ENCODE measurements around the gene RIPOR1. TPM values are rescaled to one million over a fixed set of nuclear protein-coding genes. Genes with fewer than 3 reads are reported as not detected.

The RIPOR1 gene
- total and polyA plus RNA-seq, 2 experiments from 2014 or later, result 7.6 to 22.4 TPM

DNA sequence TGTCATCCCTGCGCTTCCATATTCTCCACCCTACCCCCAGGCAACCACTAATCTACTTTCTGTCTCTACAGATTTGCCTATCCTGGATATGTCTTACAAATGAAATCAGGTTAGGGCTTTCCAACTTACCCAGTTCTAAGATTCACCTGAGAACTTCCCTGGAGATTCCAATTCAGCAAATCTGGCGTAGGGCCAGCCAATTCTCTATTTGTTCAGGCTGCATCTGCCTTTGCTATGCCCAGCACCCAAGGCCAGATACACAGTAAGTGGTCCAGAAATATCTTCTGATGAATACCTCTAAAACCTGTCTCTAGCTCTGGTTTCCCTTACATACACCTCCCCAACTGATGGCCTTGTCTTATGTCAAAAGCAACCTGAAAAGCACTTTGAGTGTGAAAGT lies 23.3 kb downstream of the RIPOR1 start:
- Histone ChIP-seq H3F3A (replicated peaks; ENCODE audit: low read depth) (no peaks in the 10 kb centered on the region), H2AFZ (no peak overlapping the region), H3K36me3 (ENCODE audit: insufficient read depth) (no peaks in the 10 kb centered on the region), H3K4me2 (no peak overlapping the region), H4K20me1 (replicated peaks; ENCODE audit: insufficient read depth) (peaks cover 9% of the 10 kb centered on the region), H3K4me1 (ENCODE audit: insufficient read depth) (no peaks in the 10 kb centered on the region), H3K4me3 (no peak overlapping the region), H3K9me2 (ENCODE audit: insufficient read depth) (no peaks in the 10 kb centered on the region), H3K79me2 (replicated peaks; ENCODE audit: insufficient read depth) (peaks cover 8% of the 10 kb centered on the region; the same call in 1 of the 2 replicates), H3K27ac (ENCODE audit: low read depth) (no peak overlapping the region), H3K27me3 (ENCODE audit: insufficient read depth) (no peaks in the 10 kb centered on the region)
- TF ChIP-seq NANOG (IDR thresholded peaks at IDR 0.05; ENCODE audit: borderline replicate concordance) (no peak), EZH2 (IDR thresholded peaks at IDR 0.05; ENCODE audit: low read depth, unreplicated experiment) (no peak), STAT1 (IDR thresholded peaks at IDR 0.05; ENCODE audit: unreplicated experiment) (no peak), ZNF331 (CRISPR knock-in tag; IDR thresholded peaks at IDR 0.05; ENCODE audit: low read depth) (no peak), ZNF114 (CRISPR knock-in tag; IDR thresholded peaks at IDR 0.05) (no peak), CREB1 (CRISPR knock-in tag; IDR thresholded peaks at IDR 0.05; ENCODE audit: low read depth) (no peak)
- TF ChIP-seq, protein P1, sequence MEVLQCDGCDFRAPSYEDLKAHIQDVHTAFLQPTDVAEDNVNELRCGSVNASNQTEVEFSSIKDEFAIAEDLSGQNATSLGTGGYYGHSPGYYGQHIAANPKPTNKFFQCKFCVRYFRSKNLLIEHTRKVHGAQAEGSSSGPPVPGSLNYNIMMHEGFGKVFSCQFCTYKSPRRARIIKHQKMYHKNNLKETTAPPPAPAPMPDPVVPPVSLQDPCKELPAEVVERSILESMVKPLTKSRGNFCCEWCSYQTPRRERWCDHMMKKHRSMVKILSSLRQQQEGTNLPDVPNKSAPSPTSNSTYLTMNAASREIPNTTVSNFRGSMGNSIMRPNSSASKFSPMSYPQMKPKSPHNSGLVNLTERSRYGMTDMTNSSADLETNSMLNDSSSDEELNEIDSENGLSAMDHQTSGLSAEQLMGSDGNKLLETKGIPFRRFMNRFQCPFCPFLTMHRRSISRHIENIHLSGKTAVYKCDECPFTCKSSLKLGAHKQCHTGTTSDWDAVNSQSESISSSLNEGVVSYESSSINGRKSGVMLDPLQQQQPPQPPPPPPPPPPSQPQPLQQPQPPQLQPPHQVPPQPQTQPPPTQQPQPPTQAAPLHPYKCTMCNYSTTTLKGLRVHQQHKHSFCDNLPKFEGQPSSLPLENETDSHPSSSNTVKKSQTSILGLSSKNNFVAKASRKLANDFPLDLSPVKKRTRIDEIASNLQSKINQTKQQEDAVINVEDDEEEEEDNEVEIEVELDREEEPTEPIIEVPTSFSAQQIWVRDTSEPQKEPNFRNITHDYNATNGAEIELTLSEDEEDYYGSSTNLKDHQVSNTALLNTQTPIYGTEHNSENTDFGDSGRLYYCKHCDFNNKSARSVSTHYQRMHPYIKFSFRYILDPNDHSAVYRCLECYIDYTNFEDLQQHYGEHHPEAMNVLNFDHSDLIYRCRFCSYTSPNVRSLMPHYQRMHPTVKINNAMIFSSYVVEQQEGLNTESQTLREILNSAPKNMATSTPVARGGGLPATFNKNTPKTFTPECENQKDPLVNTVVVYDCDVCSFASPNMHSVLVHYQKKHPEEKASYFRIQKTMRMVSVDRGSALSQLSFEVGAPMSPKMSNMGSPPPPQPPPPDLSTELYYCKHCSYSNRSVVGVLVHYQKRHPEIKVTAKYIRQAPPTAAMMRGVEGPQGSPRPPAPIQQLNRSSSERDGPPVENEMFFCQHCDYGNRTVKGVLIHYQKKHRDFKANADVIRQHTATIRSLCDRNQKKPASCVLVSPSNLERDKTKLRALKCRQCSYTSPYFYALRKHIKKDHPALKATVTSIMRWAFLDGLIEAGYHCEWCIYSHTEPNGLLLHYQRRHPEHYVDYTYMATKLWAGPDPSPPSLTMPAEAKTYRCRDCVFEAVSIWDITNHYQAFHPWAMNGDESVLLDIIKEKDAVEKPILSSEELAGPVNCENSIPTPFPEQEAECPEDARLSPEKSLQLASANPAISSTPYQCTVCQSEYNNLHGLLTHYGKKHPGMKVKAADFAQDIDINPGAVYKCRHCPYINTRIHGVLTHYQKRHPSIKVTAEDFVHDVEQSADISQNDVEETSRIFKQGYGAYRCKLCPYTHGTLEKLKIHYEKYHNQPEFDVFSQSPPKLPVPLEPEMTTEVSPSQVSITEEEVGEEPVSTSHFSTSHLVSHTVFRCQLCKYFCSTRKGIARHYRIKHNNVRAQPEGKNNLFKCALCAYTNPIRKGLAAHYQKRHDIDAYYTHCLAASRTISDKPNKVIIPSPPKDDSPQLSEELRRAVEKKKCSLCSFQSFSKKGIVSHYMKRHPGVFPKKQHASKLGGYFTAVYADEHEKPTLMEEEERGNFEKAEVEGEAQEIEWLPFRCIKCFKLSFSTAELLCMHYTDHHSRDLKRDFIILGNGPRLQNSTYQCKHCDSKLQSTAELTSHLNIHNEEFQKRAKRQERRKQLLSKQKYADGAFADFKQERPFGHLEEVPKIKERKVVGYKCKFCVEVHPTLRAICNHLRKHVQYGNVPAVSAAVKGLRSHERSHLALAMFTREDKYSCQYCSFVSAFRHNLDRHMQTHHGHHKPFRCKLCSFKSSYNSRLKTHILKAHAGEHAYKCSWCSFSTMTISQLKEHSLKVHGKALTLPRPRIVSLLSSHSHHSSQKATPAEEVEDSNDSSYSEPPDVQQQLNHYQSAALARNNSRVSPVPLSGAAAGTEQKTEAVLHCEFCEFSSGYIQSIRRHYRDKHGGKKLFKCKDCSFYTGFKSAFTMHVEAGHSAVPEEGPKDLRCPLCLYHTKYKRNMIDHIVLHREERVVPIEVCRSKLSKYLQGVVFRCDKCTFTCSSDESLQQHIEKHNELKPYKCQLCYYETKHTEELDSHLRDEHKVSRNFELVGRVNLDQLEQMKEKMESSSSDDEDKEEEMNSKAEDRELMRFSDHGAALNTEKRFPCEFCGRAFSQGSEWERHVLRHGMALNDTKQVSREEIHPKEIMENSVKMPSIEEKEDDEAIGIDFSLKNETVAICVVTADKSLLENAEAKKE (CRISPR knock-in tag; IDR thresholded peaks at IDR 0.05), result no peak
- TF ChIP-seq, protein P2, sequence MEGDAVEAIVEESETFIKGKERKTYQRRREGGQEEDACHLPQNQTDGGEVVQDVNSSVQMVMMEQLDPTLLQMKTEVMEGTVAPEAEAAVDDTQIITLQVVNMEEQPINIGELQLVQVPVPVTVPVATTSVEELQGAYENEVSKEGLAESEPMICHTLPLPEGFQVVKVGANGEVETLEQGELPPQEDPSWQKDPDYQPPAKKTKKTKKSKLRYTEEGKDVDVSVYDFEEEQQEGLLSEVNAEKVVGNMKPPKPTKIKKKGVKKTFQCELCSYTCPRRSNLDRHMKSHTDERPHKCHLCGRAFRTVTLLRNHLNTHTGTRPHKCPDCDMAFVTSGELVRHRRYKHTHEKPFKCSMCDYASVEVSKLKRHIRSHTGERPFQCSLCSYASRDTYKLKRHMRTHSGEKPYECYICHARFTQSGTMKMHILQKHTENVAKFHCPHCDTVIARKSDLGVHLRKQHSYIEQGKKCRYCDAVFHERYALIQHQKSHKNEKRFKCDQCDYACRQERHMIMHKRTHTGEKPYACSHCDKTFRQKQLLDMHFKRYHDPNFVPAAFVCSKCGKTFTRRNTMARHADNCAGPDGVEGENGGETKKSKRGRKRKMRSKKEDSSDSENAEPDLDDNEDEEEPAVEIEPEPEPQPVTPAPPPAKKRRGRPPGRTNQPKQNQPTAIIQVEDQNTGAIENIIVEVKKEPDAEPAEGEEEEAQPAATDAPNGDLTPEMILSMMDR (conservative IDR thresholded peaks at IDR 0.05; ENCODE audit: low read depth in 2 of 2), result no peak
- Mint-ChIP-seq H3K36me3 (ENCODE audit: low read depth) (no peaks in the 10 kb centered on the region; the same call in 2 of the 3 replicates), H3K4me1 (peaks cover 18% of the 10 kb centered on the region), H3K27me3 (ENCODE audit: insufficient read depth, low read depth, poor library complexity) (peaks cover 13% of the 10 kb centered on the region), H3K4me3 (no peak overlapping the region), H3K27ac (no peak overlapping the region), H3K9me3 (no peaks in the 10 kb centered on the region)
- no peak for ATAC-seq
- no peak for DNase-seq (ENCODE audit: low spot score)

Measured in GM23338 (cell line).